Heart left ventricle (tissue), 16 donors: Measurements from ENCODE around the gene LRIT3. TPM values are rescaled to one million over a fixed set of nuclear protein-coding genes. Genes with fewer than 3 reads are reported as not detected.

ENCODE experiments used
- ATAC-seq, 4 donors: fragments of 200-7000 bp; cut with Tn5 transposase; one replicate each; pipeline ENCODE4 v1.9.1; 2020 to 2022; ENCODE audit warnings: moderate library complexity in 4 of 4, mild to moderate bottlenecking in 3 of 4, moderate number of reproducible peaks in 1 of 4
- DNase-seq, 5 donors: peaks; one replicate each; pipeline ENCODE4 v3.0.0-alpha.2; 2020
- H3K27ac ChIP-seq, 12 donors: fragments of 200-600 bp; sonication (generic) in 4 of 12; one replicate each; pipeline versions ENCODE4 v1.5.0 to v1.8.0; 2016 to 2022; ENCODE audit warnings: mild to moderate bottlenecking in 2 of 12
- H3K27me3 ChIP-seq, 9 donors: fragments of 200-600 bp; sonication (generic) in 2 of 9; one replicate each; pipeline versions ENCODE4 v1.5.1 to v1.8.0; 2016 to 2022; ENCODE audit warnings: mild to moderate bottlenecking in 3 of 9
- H3K36me3 ChIP-seq, 9 donors: fragments of 200-600 bp; sonication (generic) in 2 of 9; one replicate each; pipeline versions ENCODE4 v1.5.0 to v1.8.0; 2018 to 2022; ENCODE audit warnings: mild to moderate bottlenecking in 2 of 9
- H3K4me1 ChIP-seq, 12 donors: fragments of 200-600 bp; sonication (generic) in 4 of 12; one replicate each; pipeline versions ENCODE4 v1.5.0 to v1.8.0; 2016 to 2022; ENCODE audit warnings: mild to moderate bottlenecking in 3 of 12
- H3K4me3 ChIP-seq, 12 donors: fragments of 200-600 bp; sonication (generic) in 4 of 12; one replicate each; pipeline versions ENCODE4 v1.5.0 to v1.8.0; 2017 to 2022; ENCODE audit warnings: mild to moderate bottlenecking in 9 of 12, moderate library complexity in 4 of 12
- H3K9me3 ChIP-seq, 12 donors: fragments of 200-600 bp; sonication (generic) in 4 of 12; one replicate each; pipeline versions ENCODE4 v1.5.0 to v1.8.0; 2016 to 2022; ENCODE audit warnings: mild to moderate bottlenecking in 1 of 12
- POLR2A ChIP-seq, 2 donors: fragments of 450-650 bp; IDR thresholded peaks; one replicate each; pipeline ENCODE4 v1.6.1; 2017; ENCODE audit warnings: antibody characterized with exemption in 2 of 2, mild to moderate bottlenecking in 2 of 2, moderate library complexity in 2 of 2
- WGBS, 4 donors: extraction: QIAGEN DNeasy Blood & Tissue Kit in 2 of 4; methylation state at CpG; one replicate each; pipeline versions ENCODE4 v1.1.5 to v1.1.7; 2013 to 2018; 5-methylcytosine and 5-hydroxymethylcytosine counted together
- intact Hi-C, 10 donors: fragments of 100-400 bp; cut with DNase I; formaldehyde crosslinking; loops; one replicate each; pipeline versions ENCODE4 v1.11.1 to v1.14.2; 2022
- polyA plus RNA-seq, 2 donors: library from polyadenylated mRNA; stranded (reverse); fragments of 200-250 nt; gene quantifications; one replicate each; pipeline ENCODE4 v1.2.3, GENCODE V29; 2013
- total RNA-seq, 9 donors: library from RNA; depleted of rRNA in 2 of 9; stranded (reverse); fragments of >200 nt in 2 of 9; fragmentation: NEBNext Ultra II Directional in 3 of 9; extraction: Animal tissue kit (Norgen Biotek cat#: 25700) in 3 of 9; gene quantifications; one replicate each; pipeline versions ENCODE4 v1.1.0 to v1.2.4, GENCODE V29; 2016 to 2023
- TF ChIP-seq, protein P1 (sequence below), 12 donors: fragments of 200-600 bp; sonication (generic) in 4 of 12; IDR thresholded peaks; one replicate each; pipeline versions ENCODE4 v1.5.0 to v1.8.0; 2018 to 2022; ENCODE audit warnings: antibody characterized with exemption in 12 of 12, mild to moderate bottlenecking in 5 of 12
- donor health status: ischemic (EF 13 %, LVEDD 7.1; RV severe dilation, severe dysfunction).
- donor health status: healthy with polysubstance abuse.
- donor health status: DM: no; HTN: yes; CAD: no.
- donor health status: DM: no; HTN: no; CAD: no.
- donor health status: ischemic (EF 25% LVEDD 6.9; RV normal size, moderate dysfunction).
- donor health status: ischemic (EF 25% LVEDD 5.7; RV mildly dilated, moderate dysfunction).
- donor health status: healthy.
- donor health status: DM: yes; HTN: yes; CAD: no.
- donor health status: ischemic (EF 35%, LVEDD 5.7; RV mildly dilated, moderate dysfunction).
- donor health status: nonischemic (EF 11% LVEDD 7.7; RV severe dilation, severe dysfunction).
- donor health status: DM: yes; HTN: yes; CAD: no.
- donor health status: PGD.
- donor health status: ischemic (EF 29% LVEDD 5.4; RV normal size, mild dysfunction).
- donor health status: nonischemic (EF 23%, LVEDD 6.1; RV moderate dilation, normal function).

LRIT3 gene
- total and polyA plus RNA-seq, 11 donors: 0.08 TPM; not detected in 10

DNA sequence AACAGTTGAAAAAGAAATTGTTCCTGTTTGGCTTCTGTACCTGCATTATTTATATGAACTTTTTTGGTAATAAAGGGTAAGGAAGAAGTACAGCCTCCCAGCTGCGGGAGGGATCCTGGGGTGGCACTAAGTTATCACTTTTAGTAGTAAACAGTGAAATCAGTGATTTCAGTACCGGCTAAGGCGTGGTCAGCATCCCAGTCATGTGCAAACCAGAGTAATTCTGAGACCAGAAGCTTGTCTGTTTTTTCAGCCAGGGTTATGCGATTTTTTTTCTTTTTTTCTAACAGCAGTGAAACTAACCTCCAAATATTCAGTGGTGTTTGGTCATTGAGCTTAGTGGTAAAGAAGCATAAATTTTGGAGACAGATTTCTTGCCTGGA, 68.1 kb downstream of the LRIT3 start:
- WGBS, 4 donors: 45 to 51% (median 47%) methylated on average over 4 of the region's 4 CpGs
- Histone ChIP-seq H3K4me1 (peaks cover 0 to 15% (median 0%) of the 10 kb centered on the region in 12 donors), H3K9me3 (no peaks in the 10 kb centered on the region), H3K27me3 (no peaks in the 10 kb centered on the region), H3K4me3 (no peak overlapping the region), H3K27ac (no peak overlapping the region), H3K36me3 (no peaks in the 10 kb centered on the region)
- TF ChIP-seq, protein P1, sequence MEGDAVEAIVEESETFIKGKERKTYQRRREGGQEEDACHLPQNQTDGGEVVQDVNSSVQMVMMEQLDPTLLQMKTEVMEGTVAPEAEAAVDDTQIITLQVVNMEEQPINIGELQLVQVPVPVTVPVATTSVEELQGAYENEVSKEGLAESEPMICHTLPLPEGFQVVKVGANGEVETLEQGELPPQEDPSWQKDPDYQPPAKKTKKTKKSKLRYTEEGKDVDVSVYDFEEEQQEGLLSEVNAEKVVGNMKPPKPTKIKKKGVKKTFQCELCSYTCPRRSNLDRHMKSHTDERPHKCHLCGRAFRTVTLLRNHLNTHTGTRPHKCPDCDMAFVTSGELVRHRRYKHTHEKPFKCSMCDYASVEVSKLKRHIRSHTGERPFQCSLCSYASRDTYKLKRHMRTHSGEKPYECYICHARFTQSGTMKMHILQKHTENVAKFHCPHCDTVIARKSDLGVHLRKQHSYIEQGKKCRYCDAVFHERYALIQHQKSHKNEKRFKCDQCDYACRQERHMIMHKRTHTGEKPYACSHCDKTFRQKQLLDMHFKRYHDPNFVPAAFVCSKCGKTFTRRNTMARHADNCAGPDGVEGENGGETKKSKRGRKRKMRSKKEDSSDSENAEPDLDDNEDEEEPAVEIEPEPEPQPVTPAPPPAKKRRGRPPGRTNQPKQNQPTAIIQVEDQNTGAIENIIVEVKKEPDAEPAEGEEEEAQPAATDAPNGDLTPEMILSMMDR (IDR thresholded peaks at IDR 0.05): no peak
- no peak for TF ChIP-seq POLR2A (IDR thresholded peaks at IDR 0.05)
- ATAC-seq: no peak
- DNase-seq: no peak
- intact Hi-C loops: no loop called here

DNA sequence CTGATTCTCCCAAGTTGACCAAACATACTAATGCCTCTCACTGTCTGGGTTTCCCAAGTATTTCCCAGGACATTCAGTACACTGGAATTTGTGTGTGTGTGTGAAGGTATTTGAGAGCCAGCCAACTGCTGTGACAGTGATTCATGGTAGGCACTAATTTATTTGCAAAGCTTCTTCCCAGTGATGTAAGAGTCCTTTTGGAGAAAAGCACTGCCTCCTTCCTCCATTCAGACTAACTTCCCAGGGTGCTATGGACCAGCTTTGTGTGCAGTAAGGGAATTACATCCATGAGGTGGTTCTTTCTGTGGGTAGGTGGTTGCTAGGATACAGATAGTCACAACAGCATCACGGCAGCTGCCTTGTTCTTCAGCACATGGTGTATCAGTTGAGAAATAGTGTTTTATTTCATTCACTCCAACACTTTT, 73.5 kb downstream of the LRIT3 start:
- ATAC-seq: peak in 2 of 4 donors; percentile 37 to 47

More for the DNA sequence above, 73.5 kb downstream of the LRIT3 start:
- DNase-seq: no peak
- no peaks in the 10 kb centered on the region for H3K9me3 ChIP-seq
- H3K27me3 ChIP-seq: no peaks in the 10 kb centered on the region
- intact Hi-C loops: no loop called here
- H3K36me3 ChIP-seq: no peaks in the 10 kb centered on the region
- no peaks in the 10 kb centered on the region for H3K4me1 ChIP-seq
- WGBS, 4 donors: 35 to 56% (median 46%) methylated on average over 1 of the region's 1 CpG
- no peak overlapping the region for H3K4me3 ChIP-seq
- TF ChIP-seq POLR2A (IDR thresholded peaks at IDR 0.05): no peak
- TF ChIP-seq, protein P1 (IDR thresholded peaks at IDR 0.05): no peak
- no peak overlapping the region for H3K27ac ChIP-seq

Other genes with a start within 250 kb of the LRIT3 start
- gene CASP6, start 144.7 kb upstream of the LRIT3 start, total RNA-seq: 10 to 100 TPM in 1 of 9 donors, 1 to 10 TPM in 8; 3.5 to 16.4 (median 6.5) TPM
- 1 to 10 TPM; 4.4 to 5.7 TPM for gene CASP6, start 144.7 kb upstream of the LRIT3 start, polyA plus RNA-seq
- gene PLA2G12A, start 118.0 kb upstream of the LRIT3 start, total RNA-seq: 10 to 100 TPM; 32.6 to 68.5 (median 58.5) TPM
- 10 to 100 TPM; 15.7 to 22.5 TPM for gene PLA2G12A, start 118.0 kb upstream of the LRIT3 start, polyA plus RNA-seq
- gene CFI, start 46.1 kb upstream of the LRIT3 start, total RNA-seq: 10 to 100 TPM in 3 of 9 donors, 1 to 10 TPM in 6; 6.2 to 52.0 (median 9.0) TPM
- 10 to 100 TPM in 1 of 2 donors, 1 to 10 TPM in 1; 6.3 to 11.2 TPM for gene CFI, start 46.1 kb upstream of the LRIT3 start, polyA plus RNA-seq
- 10 to 100 TPM in 2 of 9 donors, 1 to 10 TPM in 7; 3.2 to 10.9 (median 8.5) TPM for gene GAR1, start 32.3 kb upstream of the LRIT3 start, total RNA-seq
- 10 to 100 TPM; 13.1 to 22.3 TPM for gene GAR1, start 32.3 kb upstream of the LRIT3 start, polyA plus RNA-seq
- under 1 TPM in 1 of 9 donors, not detected in 8; 0.21 TPM for gene RRH, start 20.1 kb upstream of the LRIT3 start, total RNA-seq
- gene RRH, start 20.1 kb upstream of the LRIT3 start, polyA plus RNA-seq: under 1 TPM in 1 of 2 donors, not detected in 1; 0.06 TPM
- gene EGF, start 64.8 kb downstream of the LRIT3 start, total RNA-seq: 10 to 100 TPM in 4 of 9 donors, 1 to 10 TPM in 5; 5.4 to 15.0 (median 9.7) TPM
- gene EGF, start 64.8 kb downstream of the LRIT3 start, polyA plus RNA-seq: 1 to 10 TPM; 1.3 to 3.7 TPM